Stimulated activated CD8-positive, alpha-beta memory T cell treated with anti-CD3 and anti-CD28 coated beads, Interleukin-12 subunit alpha, Interleukin-12 subunit beta, amount 100 ng/mL, for 4 hours (primary cell): ENCODE results near the gene QRSL1.
"Not testable (repeated sequence)": the region's sequence is repeated elsewhere in the genome, so short reads cannot be mapped to it uniquely, and the experiment has no call there.

Source experiments
- DNase-seq: peaks from one replicate; pipeline ENCODE4 v3.0.0-alpha.2; 2020; ENCODE audit warnings: low read depth

Gene QRSL1, protein sequence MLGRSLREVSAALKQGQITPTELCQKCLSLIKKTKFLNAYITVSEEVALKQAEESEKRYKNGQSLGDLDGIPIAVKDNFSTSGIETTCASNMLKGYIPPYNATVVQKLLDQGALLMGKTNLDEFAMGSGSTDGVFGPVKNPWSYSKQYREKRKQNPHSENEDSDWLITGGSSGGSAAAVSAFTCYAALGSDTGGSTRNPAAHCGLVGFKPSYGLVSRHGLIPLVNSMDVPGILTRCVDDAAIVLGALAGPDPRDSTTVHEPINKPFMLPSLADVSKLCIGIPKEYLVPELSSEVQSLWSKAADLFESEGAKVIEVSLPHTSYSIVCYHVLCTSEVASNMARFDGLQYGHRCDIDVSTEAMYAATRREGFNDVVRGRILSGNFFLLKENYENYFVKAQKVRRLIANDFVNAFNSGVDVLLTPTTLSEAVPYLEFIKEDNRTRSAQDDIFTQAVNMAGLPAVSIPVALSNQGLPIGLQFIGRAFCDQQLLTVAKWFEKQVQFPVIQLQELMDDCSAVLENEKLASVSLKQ

DNA sequence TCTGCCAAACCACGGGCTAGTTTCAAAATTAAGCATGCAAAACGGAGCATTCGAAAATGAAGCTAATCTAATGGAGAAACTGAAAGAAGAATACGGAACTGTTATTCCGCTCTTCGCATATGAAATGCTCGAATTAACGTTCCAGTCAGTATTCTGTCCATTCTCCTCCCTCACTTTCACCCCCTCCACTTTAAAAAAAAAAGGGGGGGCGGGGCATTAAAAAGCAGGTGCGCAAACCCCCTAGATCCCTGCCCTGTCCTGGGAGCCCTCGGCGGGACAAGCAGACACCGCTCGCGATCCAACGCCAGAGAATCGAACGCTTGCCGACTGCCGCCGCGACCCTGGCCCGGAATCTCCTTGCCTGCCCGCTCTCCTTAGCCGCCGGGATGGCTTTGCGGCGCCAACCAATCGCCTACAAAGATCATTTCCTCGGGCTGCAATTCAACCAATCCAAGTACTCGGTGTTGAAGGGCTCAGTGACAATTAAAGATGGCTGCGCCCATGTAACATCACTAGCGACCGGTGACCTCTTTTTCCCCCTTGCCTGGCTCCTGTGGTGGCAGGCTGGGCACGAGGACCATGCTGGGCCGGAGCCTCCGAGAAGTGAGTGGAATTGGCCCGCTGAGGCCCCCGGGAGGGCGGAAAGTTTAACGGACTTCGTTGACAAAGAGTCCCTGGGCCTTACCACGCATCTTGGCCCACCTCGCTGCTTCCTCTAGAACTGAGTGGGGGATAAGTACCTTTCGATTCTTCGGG, at the start of gene QRSL1, which contains the start of gene RTN4IP1:
TSS of gene QRSL1 (plus strand) at position 476 of the 756 bp plus-strand sequence. CDS start at position 580, 104 bp downstream.
TSS of gene RTN4IP1 (minus strand) at position 396 of the 756 bp plus-strand sequence. CDS start 477 bp downstream, outside the sequence.
- peak; percentile 67 for DNase-seq

DNA sequence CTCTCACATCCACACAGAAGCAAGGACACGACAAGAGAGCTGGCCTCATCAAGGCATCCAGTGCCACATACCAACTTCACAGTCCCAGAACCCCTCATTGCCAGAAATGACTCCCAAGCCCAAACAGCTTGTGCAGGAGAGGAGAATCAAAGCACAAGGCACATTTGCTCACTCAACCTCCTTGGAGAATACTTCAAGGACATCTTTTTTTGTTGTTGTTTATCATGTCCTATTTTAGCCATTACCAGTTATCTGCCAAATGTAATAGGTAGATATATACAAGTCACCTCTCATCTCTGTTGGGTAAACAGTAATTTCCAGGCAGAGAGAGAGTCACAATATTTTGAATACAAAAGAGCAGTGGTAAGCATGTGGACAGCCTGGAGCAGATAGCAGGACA, 47.9 kb upstream of the QRSL1 start:
- no peak for DNase-seq

DNA sequence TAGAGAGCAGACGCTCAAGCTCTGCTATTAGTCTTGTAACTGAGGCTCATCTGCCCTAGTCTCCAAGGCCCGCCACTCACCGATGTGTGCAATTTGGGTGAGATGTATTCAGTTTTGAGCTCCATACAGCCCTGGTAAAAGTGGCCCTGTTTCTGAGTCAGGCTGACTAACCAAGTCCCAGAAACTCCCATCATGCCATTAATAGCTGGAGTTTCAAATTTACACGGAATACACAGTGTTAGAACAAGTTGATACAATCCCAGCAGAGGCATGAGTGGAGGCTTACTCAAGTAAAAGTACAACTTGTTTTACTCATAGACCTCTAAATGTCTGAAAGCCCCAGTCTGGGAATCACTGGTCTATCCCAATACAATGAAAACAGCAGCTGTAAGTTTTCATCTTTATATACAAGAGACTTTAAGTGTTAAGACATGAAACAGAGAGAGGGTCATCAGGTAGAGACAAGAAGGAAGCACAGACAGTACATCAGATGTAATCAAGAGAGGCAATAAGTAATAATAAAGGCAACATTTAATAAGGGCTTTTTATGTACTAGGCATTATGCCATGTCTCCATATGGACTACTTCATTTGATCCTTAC, 42.5 kb upstream of the QRSL1 start:
- no peak for DNase-seq

DNA sequence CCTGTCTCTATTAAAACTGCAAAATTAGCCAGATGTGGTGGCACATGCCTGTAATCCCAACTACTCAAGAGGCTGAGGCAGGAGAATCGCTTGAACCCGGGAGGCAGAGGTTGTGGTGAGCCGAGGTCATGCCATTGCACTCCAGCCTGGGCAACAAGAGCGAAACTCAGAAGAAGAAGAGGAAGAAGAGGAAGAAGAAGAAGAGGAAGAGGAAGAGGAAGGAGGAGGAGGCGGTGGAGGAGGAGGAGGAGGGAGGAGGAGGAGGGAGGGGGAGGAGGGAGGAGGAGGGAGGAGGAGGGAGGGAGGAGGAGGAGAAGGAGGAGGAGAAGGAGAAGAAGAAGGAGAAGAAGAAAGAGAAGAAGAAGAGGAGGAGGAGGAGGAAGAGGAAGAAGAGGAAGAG, 40.4 kb upstream of the QRSL1 start:
- not testable (repeated sequence) for DNase-seq

DNA sequence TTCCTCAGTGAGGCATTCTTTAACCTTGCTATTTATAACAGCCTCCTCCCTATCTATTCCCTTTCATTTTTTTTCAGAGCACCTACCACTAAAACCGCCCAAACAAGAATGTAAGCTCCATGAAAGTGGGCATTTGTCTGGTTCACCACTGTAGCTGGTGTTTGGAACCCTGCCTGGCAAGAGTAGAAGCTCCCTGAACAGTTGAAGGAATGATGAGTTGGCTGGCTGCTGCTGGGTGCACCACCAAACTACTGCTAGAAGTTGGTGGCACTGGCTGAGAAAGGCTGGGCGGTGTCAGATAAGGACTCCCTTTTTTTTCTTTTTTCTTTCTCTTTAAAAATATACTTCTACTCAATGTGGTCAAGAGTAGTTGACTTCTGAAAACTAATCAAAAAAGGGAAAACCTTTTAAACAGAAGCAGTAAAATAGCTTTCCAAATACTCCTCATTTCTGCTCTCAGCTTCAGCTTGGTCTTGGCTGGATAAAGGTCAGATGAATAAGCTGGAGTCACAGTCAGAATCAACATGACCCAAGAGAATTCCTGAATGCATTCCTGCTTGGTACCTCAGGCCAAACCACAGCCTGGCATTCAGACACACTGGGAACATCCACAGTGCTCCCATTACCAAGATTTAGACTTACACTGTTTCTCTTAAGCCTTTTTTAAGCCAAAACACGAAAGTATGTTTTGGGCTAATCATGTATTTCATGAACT, 38.1 kb upstream of the QRSL1 start:
- DNase-seq = no peak

DNA sequence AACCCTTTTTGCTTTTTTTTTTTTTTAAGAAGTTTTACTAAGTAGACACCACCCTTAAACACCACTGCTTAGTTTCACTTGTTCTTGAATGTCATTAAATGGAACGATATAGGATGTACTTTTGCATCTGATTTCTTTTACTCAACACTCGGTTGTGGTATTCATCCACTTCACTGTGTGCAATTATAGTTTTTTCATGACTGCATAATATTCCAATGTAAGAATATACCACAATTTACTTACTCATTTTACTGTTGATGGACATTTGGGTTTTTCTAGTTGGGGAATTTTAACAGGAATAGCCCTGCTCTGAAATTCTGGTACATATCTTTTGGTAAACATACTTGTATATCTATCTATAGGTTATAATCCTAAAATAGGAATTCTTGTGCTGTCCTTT, 29.9 kb upstream of the QRSL1 start:
- no peak for DNase-seq

DNA sequence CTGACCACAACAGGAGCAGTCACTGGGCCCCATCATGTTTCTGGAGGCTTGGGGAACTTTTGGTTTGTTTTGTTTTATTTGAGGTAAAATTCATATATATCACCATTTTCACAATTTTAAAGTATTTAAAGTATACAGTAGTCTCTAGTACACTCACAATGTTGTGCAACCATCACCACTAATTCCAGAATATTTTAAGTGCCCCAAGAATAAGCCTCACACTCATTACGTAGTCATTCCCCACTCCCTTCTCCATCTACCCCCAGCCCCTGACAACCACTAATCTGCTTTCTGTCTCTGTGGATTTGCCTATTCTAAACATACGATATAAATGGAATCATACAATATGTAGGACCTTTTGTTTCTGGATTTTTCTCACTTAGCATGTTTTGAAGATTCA, 29.0 kb upstream of the QRSL1 start:
- DNase-seq = no peak

DNA sequence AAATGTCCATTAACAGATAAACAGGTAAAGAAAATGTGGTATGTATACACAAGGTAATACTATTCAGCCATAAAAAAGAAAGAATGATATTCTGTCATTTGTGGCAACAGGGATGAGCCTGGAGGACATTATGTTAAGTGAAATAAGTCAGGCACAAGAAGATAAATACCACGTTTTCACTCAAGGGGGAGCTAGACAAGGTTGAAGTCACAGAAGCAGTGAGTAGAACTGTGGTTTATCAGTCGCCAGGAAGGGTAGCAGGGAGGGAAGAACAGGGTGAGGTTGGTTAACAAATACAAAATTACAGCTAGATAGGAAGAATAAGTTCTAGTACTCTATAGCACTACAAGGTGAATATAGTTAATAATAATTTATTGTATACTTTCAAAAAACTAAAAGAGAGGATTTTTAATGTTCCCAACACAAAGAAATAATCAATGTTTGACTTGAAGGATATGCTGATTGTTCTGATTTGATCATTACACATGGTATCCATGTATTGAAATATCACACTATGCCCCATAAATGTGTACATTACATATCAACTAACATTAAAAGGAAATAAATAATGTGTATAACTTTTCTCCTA, 21.2 kb upstream of the QRSL1 start:
- no peak for DNase-seq

DNA sequence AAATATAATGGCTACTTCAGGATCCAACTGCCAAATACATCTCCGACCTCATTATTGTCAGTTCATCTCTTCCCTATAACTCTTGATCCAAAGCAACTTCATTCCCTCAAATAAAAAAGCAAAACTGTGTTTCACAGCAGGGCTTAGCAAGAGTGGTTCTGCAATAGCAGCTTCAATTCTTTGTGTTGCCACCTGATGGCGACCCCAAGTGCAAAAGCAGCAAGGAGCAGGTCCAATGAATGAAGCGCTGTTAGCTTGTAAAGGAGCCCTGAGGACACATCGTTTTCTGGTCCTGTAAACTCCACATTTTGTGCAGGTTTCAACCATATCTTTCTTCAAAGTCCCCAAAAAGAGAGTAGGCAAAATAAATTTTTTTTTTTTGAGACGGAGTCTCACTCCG, 19.7 kb upstream of the QRSL1 start:
- DNase-seq = no peak

DNA sequence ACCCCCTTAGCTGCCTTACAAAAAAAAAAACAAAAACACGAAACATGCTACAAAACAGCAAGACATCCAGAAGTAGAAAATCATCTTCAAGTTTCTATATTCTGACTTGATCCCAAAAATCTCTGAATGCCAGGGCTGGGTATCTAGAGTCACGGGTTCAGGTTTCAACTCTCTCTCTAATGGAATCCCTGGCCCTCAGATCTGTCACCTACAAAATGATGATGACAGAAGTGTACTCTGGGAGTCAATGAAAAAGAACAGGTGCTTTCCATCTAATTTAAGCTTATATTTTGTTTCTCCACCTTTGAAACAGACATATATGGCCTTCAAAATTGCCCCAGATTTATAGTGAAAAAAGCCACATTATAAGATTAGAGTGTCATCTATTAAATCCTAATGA, 18.3 kb upstream of the QRSL1 start:
- DNase-seq = no peak

DNA sequence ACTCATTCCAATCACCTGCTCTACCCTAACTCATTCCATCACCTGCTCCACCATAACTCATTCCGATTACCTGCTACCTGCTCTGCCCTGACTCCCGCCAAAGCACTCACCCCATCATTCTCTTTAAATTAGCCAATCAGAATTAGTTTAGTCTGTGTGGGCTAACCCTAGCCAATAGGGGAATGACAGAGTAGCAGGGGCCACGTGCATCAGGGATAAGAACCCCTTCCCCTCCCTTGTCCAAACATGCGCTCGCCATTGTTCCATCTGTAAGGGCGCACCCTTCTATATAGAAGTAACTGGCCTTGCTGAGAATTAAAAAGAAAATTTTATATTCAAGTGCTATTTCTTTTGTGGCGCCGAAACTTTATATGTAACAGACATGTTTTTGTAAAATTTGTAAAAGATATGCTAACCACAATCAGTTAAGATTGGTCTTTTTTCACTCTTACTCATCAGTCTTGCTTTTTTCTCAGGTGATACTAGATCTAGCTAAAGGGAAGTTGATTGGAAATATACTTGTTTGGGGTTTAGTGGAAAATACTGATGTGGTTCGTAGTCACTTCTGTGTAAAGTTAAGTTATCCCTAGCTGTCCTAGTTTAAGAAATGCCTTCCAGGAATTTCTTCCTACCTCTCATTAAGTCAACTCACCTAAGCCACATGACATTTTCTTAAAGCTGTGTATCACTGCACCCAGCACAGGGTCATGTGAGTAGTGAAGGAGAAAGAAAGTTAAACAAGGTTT, 16.5 kb upstream of the QRSL1 start:
- DNase-seq = no peak

DNA sequence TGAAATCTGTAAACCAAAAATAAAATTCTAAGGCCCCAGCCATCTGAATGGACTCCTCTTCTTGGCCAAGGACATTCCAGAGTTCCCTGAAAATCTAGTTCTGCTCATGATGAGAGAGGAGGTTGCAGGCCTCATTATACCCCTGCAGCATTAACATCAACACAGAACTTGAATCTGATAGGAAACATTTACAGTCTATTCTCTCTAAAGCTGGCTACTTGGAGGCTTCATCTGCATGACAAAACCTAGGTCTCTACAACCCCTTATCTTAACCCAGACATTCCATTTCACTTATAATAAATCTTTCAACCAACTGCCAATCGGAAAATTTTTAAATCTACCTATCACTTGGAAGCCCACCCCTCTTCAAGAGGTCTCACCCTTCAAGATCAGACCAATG, 15.8 kb upstream of the QRSL1 start:
- DNase-seq = no peak

DNA sequence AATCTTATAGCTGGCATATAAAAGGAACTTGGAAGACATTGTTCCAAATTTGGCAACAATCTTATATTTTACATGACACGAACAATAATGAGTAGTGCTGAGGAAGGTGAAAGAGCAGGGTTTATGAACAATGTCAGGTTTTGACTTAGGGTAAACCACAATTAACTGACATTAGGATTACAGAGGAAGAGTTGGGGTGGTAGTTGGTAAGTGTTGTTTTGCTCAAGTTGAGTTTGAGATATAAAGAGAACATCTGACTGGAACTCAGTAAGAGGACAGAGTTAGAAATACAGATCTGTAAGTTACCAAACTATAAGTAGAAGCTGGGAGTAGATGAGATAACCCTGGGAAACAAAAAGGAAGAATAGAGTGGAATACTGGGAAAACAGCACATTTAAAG, 15.2 kb upstream of the QRSL1 start:
- no peak for DNase-seq

DNA sequence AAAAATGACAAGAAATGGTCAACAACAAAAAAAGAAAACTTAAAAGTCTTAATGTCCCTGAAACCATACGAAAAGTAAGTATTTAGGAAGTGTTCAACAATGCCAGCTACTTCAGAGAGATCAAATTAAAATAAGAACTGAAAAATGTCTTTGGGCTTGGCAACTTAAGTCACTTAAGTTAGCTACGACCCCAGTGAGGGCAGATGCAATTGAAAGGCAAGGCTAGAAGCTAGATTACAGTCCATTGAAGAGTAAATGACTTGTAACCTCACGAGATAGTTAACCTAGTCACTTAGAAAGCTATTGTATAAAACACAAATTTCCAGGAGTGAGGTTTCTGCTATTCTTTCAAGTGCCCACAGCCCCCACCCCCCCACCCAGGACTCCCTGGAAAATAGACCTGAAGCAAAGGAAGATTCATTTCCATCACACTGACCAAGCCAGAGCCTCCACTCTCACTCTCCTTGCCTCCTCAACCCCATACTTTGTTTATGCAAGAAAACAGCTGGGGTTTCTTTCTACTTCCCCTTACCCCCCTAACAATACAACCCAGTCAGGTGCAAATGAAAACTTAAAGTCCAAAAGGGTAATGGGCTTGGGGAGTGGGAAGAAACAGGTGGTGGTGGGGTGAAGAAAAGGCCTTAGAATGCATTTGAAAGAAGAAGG, 14.7 kb upstream of the QRSL1 start:
- no peak for DNase-seq

DNA sequence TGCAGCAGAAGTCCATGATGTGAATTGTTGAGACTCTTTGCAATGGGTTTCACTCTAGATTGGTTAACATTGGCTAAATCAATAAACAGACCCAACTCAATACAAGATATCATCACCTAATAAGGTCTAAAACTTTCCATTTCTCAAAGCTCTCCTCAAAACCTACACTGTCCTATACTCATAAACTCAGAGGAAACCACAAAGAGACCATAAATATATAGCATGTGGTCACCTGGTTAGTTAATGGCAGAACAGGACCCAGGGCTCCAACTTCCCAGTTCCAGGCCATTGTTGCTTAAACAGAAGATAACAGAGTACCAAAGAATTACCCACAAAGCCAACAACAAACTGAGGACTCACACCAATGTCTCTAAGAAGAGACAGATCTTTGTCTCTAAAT, 12.1 kb upstream of the QRSL1 start:
- DNase-seq = no peak

DNA sequence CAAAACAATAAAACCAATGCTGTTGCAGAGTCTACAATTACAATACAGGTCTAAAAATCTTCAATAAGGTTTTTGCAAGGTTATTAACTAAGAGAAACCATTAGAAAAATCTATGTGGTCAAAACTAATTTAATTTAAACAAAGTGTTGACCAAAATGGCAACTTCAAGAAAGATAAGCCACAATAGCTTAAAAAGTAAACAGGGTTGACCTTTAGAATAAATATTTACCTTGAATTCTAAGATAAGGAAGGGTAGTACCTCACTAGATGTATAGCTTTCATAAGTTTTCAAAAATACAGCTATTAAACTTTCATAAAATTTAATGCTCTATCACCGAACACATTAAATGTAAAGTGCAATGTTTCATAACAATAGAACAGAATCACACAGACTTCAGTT, 11.5 kb upstream of the QRSL1 start:
- DNase-seq = no peak

DNA sequence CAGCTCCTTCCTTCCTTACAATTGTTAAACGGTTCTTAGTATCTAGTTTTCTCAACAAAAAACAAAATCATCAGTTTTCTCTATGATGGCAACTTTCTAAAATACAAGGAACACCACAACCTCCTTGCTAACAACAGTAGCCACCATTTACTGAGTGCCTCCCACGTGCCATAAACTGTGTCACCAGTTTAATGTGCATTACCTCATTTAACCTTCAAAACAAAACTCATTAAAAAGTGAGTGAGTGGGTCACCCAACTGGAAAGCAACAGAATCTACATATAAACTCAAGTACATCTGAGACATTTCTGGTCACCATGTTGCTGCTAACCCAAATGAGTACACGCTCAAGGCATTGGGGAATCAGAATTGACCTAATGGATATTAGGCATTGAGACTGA, 11.1 kb upstream of the QRSL1 start:
- DNase-seq = no peak

DNA sequence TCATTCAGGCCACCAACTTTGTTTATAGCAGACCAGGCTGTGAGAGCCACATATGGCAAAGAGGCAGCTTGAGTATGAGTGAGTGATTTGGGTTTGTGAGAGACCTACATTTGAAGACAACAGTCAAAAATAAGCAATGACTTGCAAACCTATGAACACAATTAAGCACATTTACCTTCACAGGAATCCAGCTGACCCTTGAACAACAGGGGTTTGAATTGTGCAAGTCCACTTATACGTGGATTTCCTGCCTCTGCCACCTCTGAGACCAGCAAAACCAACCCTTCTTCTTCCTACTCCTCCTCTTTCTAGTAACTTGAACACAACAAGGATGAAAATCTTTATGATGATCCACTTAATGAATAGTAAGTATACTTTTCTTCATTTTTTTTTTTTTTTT, 10.2 kb upstream of the QRSL1 start:
- DNase-seq = no peak

DNA sequence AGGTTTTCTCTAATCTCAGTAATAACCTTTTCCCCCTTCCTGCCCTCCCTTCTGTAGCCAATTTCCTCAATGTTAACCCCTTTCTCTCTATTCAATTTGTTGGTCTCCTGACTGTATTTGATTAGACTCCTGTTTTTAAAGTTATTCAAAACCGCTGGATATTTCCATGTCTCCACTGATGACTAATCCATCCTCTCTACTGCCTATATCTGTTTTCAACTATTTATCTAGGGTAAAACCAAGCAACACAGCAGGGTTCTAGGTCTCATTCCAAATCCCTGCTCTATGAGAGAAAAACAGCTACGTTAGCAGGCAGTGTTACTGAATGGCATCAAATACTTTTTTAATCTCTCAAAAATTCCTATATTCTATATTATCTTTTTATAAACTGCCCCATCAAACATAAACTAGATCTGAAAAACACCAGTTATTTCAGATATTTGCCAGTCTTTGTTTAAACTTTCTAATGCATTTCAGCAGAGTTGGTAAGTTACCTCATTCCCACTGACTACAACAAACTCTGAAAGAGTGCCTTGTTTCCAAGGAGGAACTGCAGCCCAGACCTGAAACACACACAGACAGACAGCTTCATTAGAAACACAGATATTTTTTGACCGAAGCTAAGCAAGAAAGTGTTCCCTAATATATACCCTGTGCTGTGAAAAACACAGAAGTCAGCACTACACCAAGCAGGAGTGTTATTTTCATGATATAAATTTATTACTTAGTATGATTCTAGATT, 8.3 kb upstream of the QRSL1 start:
- no peak for DNase-seq

DNA sequence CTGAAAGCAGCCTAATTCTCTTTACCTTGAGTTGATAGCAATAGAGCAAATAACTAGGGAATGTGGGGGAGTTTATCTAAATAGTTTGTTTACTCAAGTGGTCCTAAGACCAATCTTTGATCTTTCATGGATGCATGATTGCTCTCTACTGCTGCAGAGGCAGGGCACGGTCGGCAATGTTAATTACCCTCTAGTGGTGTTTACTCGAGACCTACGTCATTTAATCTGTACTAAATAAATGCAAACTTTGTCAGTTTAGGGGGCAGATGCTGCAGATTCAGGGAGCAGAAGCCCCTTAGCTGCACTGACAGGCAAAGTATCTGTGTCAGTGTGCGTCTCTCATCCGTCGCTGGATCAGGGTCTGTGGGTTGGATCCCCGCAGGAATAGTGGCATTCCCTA, 7.0 kb upstream of the QRSL1 start:
- no peak for DNase-seq
